K562 (cell line): ENCODE data around the gene MYO18B. TPM values are rescaled to one million over a fixed set of nuclear protein-coding genes. Genes with fewer than 3 reads are reported as not detected.

Experiments
- ATAC-seq: fragments of 200-7000 bp; cut with Tn5 transposase; 3 replicates; pipeline ENCODE4 v1.9.1; 2020; ENCODE audit warnings: moderate library complexity
- BruUV-seq: library from RNA; stranded (reverse); fragments of 400-500 nt; replicated peaks from 2 replicates; lab custom pipeline; 2021; lab: Mats Ljungman, UMichigan
- CTCF ChIA-PET: fragments of 300-600 bp; formaldehyde crosslinking; extraction: SDS; loops from one replicate; lab custom pipeline; 2021; ENCODE audit warnings: low intra/inter-chr PET ratio; lab: Yijun Ruan, JAX
- POLR2A ChIA-PET: fragments of 300-600, 350-650 bp; sonication (Branson Sonifier 250); formaldehyde crosslinking; extraction: SDS; loops from one replicate; lab custom pipeline; 2021; ENCODE audit warnings: antibody characterized with exemption, inconsistent platforms; lab: Yijun Ruan, JAX
- DNase-seq, 4 experiments: peaks; one replicate each; pipeline versions ENCODE4 v3.0.0 to v3.0.0-alpha.2; 2011 to 2018; ENCODE audit warnings: low spot score in 3 of 4, mixed read lengths in 3 of 4; ENCODE audit errors: extremely low read depth in 1 of 4
- FAIRE-seq: peaks from 2 replicates; lab custom pipeline; 2011; peaks lifted over from hg19 to GRCh38; lab: Jason Lieb, UNC
- H2AFZ ChIP-seq: 2 replicates; pipeline ENCODE4 v1.6.0; 2011; ENCODE audit warnings: low read depth, low read length, control low read depth, inconsistent platforms
- H3K27ac ChIP-seq: fragments of 200-600 bp; 3 replicates; pipeline ENCODE4 v1.8.0; 2011; ENCODE audit warnings: low read depth, mild to moderate bottlenecking, control low read depth, inconsistent platforms, low read length, moderate library complexity, mixed read lengths; ENCODE audit errors: extremely low read depth
- H3K27me3 ChIP-seq, 2 experiments: fragments of 300-600 bp in 1 of 2; 2 replicates in 1 of 2; 3 replicates in 1 of 2; pipeline versions ENCODE4 v1.6.0 to v1.8.0; 2011; ENCODE audit warnings: inconsistent platforms in 2 of 2, low read length in 2 of 2, mild to moderate bottlenecking in 1 of 2, mixed read lengths in 1 of 2, moderate library complexity in 1 of 2; ENCODE audit not compliant: control insufficient read depth in 2 of 2, insufficient read depth in 2 of 2
- H3K36me3 ChIP-seq: fragments of 300-600 bp; 3 replicates; pipeline ENCODE4 v1.8.0; 2011; ENCODE audit warnings: mild to moderate bottlenecking, low read length, inconsistent platforms; ENCODE audit not compliant: control insufficient read depth, insufficient read depth
- H3K4me1 ChIP-seq, 2 experiments: fragments of 200-600 bp in 1 of 2; replicated peaks in 1 of 2; 2 replicates in 1 of 2; 3 replicates in 1 of 2; pipeline versions ENCODE4 v1.5.1 to v1.8.0; 2011; ENCODE audit warnings: inconsistent platforms in 2 of 2, low read length in 2 of 2, mild to moderate bottlenecking in 1 of 2, mixed read lengths in 1 of 2, moderate library complexity in 1 of 2; ENCODE audit not compliant: control insufficient read depth in 2 of 2, insufficient read depth in 2 of 2
- H3K4me2 ChIP-seq: 2 replicates; pipeline ENCODE4 v1.6.1; 2011; ENCODE audit warnings: low read length, control low read depth, inconsistent platforms, mixed read lengths; ENCODE audit not compliant: insufficient read depth
- H3K4me3 ChIP-seq: fragments of 200-600 bp; sonication (generic), shearing (Covaris generic); 2 replicates; pipeline ENCODE4 v1.5.1; 2016; ENCODE audit warnings: control low read depth, inconsistent platforms
- H3K79me2 ChIP-seq: fragments of 200-600 bp; 3 replicates; pipeline ENCODE4 v1.8.0; 2011; ENCODE audit warnings: low read length, inconsistent platforms; ENCODE audit not compliant: control insufficient read depth, insufficient read depth
- H3K9ac ChIP-seq, 2 experiments: 2 replicates each; pipeline versions ENCODE4 v1.6.0 to v1.6.1; 2011; ENCODE audit warnings: low read depth in 2 of 2, low read length in 2 of 2, control low read depth in 1 of 2, inconsistent platforms in 1 of 2, mild to moderate bottlenecking in 1 of 2, mixed read lengths in 1 of 2; ENCODE audit not compliant: insufficient read depth in 1 of 2
- H3K9me1 ChIP-seq: one replicate; pipeline ENCODE4 v1.6.0; 2011; ENCODE audit warnings: inconsistent platforms, mild to moderate bottlenecking, low read length, moderate library complexity; ENCODE audit not compliant: control insufficient read depth, insufficient read depth
- H3K9me3 ChIP-seq: replicated peaks from 2 replicates; pipeline ENCODE4 v1.5.1; 2011; ENCODE audit warnings: low read depth, low read length, inconsistent platforms; ENCODE audit not compliant: control insufficient read depth, insufficient read depth
- H4K20me1 ChIP-seq: replicated peaks from 2 replicates; pipeline ENCODE4 v1.6.1; 2011; ENCODE audit warnings: low read length, inconsistent platforms, mixed read lengths; ENCODE audit not compliant: control insufficient read depth, insufficient read depth
- BRD9 ChIP-seq: fragments of 450-650 bp; IDR thresholded peaks from 2 replicates; pipeline ENCODE4 v1.6.1; 2018; ENCODE audit warnings: low read depth; ENCODE audit not compliant: partially characterized antibody
- HMG20B ChIP-seq: fragments of 250-450 bp; sonication (Bioruptor Pico); IDR thresholded peaks from 2 replicates; pipeline ENCODE4 v1.5.0; 2021; ENCODE audit warnings: mild to moderate bottlenecking
- JUND ChIP-seq, 2 experiments: IDR thresholded peaks; 2 replicates in 1 of 2; 3 replicates in 1 of 2; pipeline ENCODE4 v1.6.1; 2011; ENCODE audit warnings: borderline replicate concordance in 2 of 2, low read depth in 2 of 2, low read length in 2 of 2, improper control_type of control experiment in 1 of 2, missing biosample characterization in 1 of 2, missing genetic modification characterization in 1 of 2, missing genetic modification reagents in 1 of 2
- KLF6 ChIP-seq: fragments of 250-450 bp; sonication (Bioruptor Pico); IDR thresholded peaks from 2 replicates; pipeline ENCODE4 v1.4.0; 2020; ENCODE audit warnings: mild to moderate bottlenecking, moderate library complexity, borderline replicate concordance
- MAFK ChIP-seq: IDR thresholded peaks from 2 replicates; pipeline ENCODE4 v1.6.1; 2011; ENCODE audit warnings: low read length, improper control_type of control experiment
- MTA2 ChIP-seq: fragments of 450-650 bp; IDR thresholded peaks from 2 replicates; pipeline ENCODE4 v1.6.1; 2016; ENCODE audit warnings: low read depth
- NCOA4 ChIP-seq: fragments of 450-650 bp; IDR thresholded peaks from 2 replicates; pipeline ENCODE4 v1.6.1; 2018; ENCODE audit warnings: mild to moderate bottlenecking; ENCODE audit not compliant: partially characterized antibody
- NFE2L1 ChIP-seq: fragments of 450-650 bp; IDR thresholded peaks from 2 replicates; pipeline ENCODE4 v1.6.1; 2016; ENCODE audit warnings: missing genetic modification characterization, low read depth, mild to moderate bottlenecking, missing compliant biosample characterization, moderate library complexity, borderline replicate concordance
- PHB ChIP-seq: fragments of 250-450 bp; sonication (Bioruptor Pico); IDR thresholded peaks from 2 replicates; pipeline ENCODE4 v1.5.0; 2021
- SOX6 ChIP-seq: fragments of 450-650 bp; IDR thresholded peaks from 2 replicates; pipeline ENCODE4 v1.6.1; 2014; ENCODE audit warnings: mild to moderate bottlenecking
- TBP ChIP-seq: optimal IDR thresholded peaks from 2 replicates; pipeline ENCODE3; 2011; ENCODE audit warnings: low read depth, low read length, improper control_type of control experiment
- TOE1 ChIP-seq, 2 experiments: fragments of 450-650 bp in 1 of 2; sonication (generic) in 1 of 2; formaldehyde crosslinking in 1 of 2; IDR thresholded peaks; 2 replicates each; pipeline versions ENCODE4 v1.7.1 to v1.8.0; 2016 to 2022; ENCODE audit warnings: borderline replicate concordance in 2 of 2, mild to moderate bottlenecking in 2 of 2, antibody characterized with exemption in 1 of 2, inconsistent platforms in 1 of 2, low read depth in 1 of 2, missing genetic modification reagents in 1 of 2, moderate library complexity in 1 of 2
- ZNF197 ChIP-seq: fragments of 200-800 bp; sonication (Bioruptor generic); IDR thresholded peaks from 2 replicates; pipeline ENCODE4 v1.6.1; 2016; ENCODE audit warnings: low read depth, missing genetic modification characterization, missing compliant biosample characterization
- ZNF282 ChIP-seq: sonication (generic); formaldehyde crosslinking; IDR thresholded peaks from 2 replicates; pipeline ENCODE4 v1.8.1; 2023; ENCODE audit warnings: missing genetic modification reagents
- WGBS: fragments of 100-300 bp; shearing (Covaris generic); methylation state at CpG from one replicate; pipeline ENCODE4 v1.1.6; 2016; ENCODE audit warnings: low coverage, mixed read lengths; ENCODE audit not compliant: insufficient coverage; ENCODE audit errors: missing lambda C conversion rate; 5-methylcytosine and 5-hydroxymethylcytosine counted together
- in situ Hi-C: fragments of 300-500 bp; cut with MboI; formaldehyde crosslinking; loops from 4 replicates; pipeline ENCODE4 v1.15.0; 2018; ENCODE audit warnings: inconsistent platforms, mixed read lengths
- intact Hi-C: fragments of 100-400 bp; cut with micrococcal nuclease; formaldehyde crosslinking; loops from 2 replicates; pipeline ENCODE4 v1.14.2; 2022
- polyA plus RNA-seq, 8 experiments: library from polyadenylated mRNA; depleted of rRNA in 4 of 8; stranded (reverse) in 5 of 8; unstranded in 3 of 8; fragments of >200 nt; fragmentation: Nextera tagmentation in 2 of 8; fragmentation: Illumina TruSeq in 1 of 8; extraction: Ambion mirVana in 2 of 8; extraction: Trizol in 1 of 8; gene quantifications; 2 replicates each; pipeline versions ENCODE4 v1.2.1 to v1.2.3, GENCODE V29; 2011 to 2014; ENCODE audit warnings: inconsistent platforms in 1 of 8, missing spikeins in 1 of 8
- total RNA-seq, 7 experiments: library from RNA; depleted of rRNA in 6 of 7; stranded (reverse); fragments of >200 nt in 6 of 7; fragmentation: Illumina TruSeq in 2 of 7; extraction: Trizol in 2 of 7; gene quantifications; 2 replicates each; pipeline versions ENCODE4 v1.2.1 to v1.2.3, GENCODE V29; 2011 to 2021; ENCODE audit warnings: low replicate concordance in 1 of 7

MYO18B gene
- total and polyA plus RNA-seq, 9 of the 15 experiments (the other 6 are each of a cell fraction or from before 2014, with no cell fraction given), result 0.06 to 7.0 (median 4.3) TPM

DNA sequence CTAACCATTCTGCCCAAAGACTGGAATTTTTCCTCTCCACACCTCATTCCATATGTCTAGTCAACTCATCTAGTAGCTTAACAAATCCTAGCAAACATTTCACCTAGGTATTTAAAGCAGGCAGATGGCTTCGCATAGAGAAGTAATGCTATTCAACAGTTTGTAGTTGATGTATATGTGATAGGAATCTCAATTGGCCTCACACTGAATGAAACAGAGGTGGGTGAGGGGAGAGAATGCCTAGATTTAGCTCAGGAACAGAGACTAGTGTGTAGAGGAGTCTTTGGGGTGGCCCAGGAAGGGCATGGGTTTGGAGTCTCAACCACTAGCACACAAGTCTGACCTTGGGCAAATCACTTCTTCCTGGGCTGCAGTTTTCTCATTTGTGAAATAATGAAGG is 196.2 kb downstream of the MYO18B start:
- Histone ChIP-seq H3K9ac (no peak overlapping the region), H3K9me3 (no peaks in the 10 kb centered on the region), H3K9me1 (no peaks in the 10 kb centered on the region), H4K20me1 (no peaks in the 10 kb centered on the region; the same call in 1 of the 2 replicates), H3K4me2 (no peak overlapping the region), H3K36me3 (no peaks in the 10 kb centered on the region), H3K4me1 (no peaks in the 10 kb centered on the region; a peak in 1 of 5 replicates), H3K79me2 (no peaks in the 10 kb centered on the region), H3K4me3 (no peak overlapping the region), H3K27ac (no peak overlapping the region), H2AFZ (no peak overlapping the region), H3K27me3 (no peaks in the 10 kb centered on the region)
- intact Hi-C loops, result no loop called here
- ChIA-PET CTCF (no interaction called here), POLR2A (interaction anchor here (0.6 kb wide), 1 partner anchor 17 kb away, joined by 3 read pairs; no protein-coding TSS in a partner anchor)
- TF ChIP-seq HMG20B (CRISPR knock-in tag) (no peak), TBP (no peak), ZNF282 (CRISPR knock-in tag) (no peak), NCOA4 (no peak), ZNF197 (CRISPR knock-in tag) (no peak), MTA2 (no peak), NFE2L1 (tag) (no peak), SOX6 (no peak), BRD9 (no peak), MAFK (no peak), PHB (CRISPR knock-in tag) (no peak), JUND (IDR thresholded peaks at IDR 0.05; ENCODE audit: borderline replicate concordance, low read depth, low read length) (no peak), JUND (tag; IDR thresholded peaks at IDR 0.05; ENCODE audit: borderline replicate concordance, low read depth, low read length) (no peak), TOE1 (IDR thresholded peaks at IDR 0.05; ENCODE audit: borderline replicate concordance) (no peak), TOE1 (CRISPR knock-in tag; IDR thresholded peaks at IDR 0.05; ENCODE audit: borderline replicate concordance, low read depth) (no peak), KLF6 (CRISPR knock-in tag) (no peak)
- in situ Hi-C loops, result no loop called here
- FAIRE-seq (no peak), DNase-seq (no peak), ATAC-seq (no peak)
- BruUV-seq, result no TSS peak
- 80% methylated on average over 1 of the region's 1 CpG for WGBS
